MM.1S (cell line): ENCODE results near the gene HTRA1.

Source experiments
- DNase-seq: peaks from one replicate; pipeline ENCODE4 v3.0.0-alpha.2; 2015
- H2AFZ ChIP-seq: fragments of 300-600 bp; sonication (generic); 2 replicates; pipeline ENCODE4 v1.6.0; 2016; ENCODE audit warnings: antibody characterized with exemption, low read length
- H3F3A ChIP-seq: fragments of 300-600 bp; sonication (generic); 2 replicates; pipeline ENCODE4 v1.6.1; 2016; ENCODE audit warnings: mild to moderate bottlenecking, antibody characterized with exemption, low read length, moderate library complexity, mixed read lengths; ENCODE audit not compliant: insufficient read depth
- H3K27ac ChIP-seq: fragments of 300-600 bp; sonication (generic); 2 replicates; pipeline ENCODE4 v1.5.1; 2016; ENCODE audit warnings: mild to moderate bottlenecking, low read length
- H3K27me3 ChIP-seq: fragments of 300-600 bp; sonication (generic); replicated peaks from 2 replicates; pipeline ENCODE4 v1.6.0; 2016; ENCODE audit warnings: low read length; ENCODE audit not compliant: insufficient read depth
- H3K36me3 ChIP-seq: fragments of 300-600 bp; sonication (generic); replicated peaks from 2 replicates; pipeline ENCODE4 v1.6.1; 2016; ENCODE audit warnings: mild to moderate bottlenecking, low read length, mixed read lengths; ENCODE audit not compliant: insufficient read depth
- H3K4me1 ChIP-seq: fragments of 300-600 bp; sonication (generic); 2 replicates; pipeline ENCODE4 v1.6.1; 2016; ENCODE audit warnings: low read length, mixed read lengths
- H3K4me2 ChIP-seq: fragments of 300-600 bp; sonication (generic); 2 replicates; pipeline ENCODE4 v1.6.0; 2016; ENCODE audit warnings: low read depth, low read length
- H3K4me3 ChIP-seq: fragments of 300-600 bp; sonication (generic); 2 replicates; pipeline ENCODE4 v1.5.1; 2016; ENCODE audit warnings: low read length, mixed read lengths
- H3K79me2 ChIP-seq: fragments of 300-600 bp; sonication (generic); 2 replicates; pipeline ENCODE4 v1.6.1; 2016; ENCODE audit warnings: mixed run types, low read length, mixed read lengths
- H3K9ac ChIP-seq: fragments of 300-600 bp; sonication (generic); 2 replicates; pipeline ENCODE4 v1.6.1; 2016; ENCODE audit warnings: low read length, mixed read lengths
- H3K9me2 ChIP-seq: fragments of 300-600 bp; sonication (generic); replicated peaks from 2 replicates; pipeline ENCODE4 v1.6.1; 2016; ENCODE audit warnings: mild to moderate bottlenecking, low read length, mixed read lengths; ENCODE audit not compliant: insufficient read depth
- H3K9me3 ChIP-seq: fragments of 300-600 bp; sonication (generic); replicated peaks from 2 replicates; pipeline ENCODE4 v1.6.1; 2016; ENCODE audit warnings: mild to moderate bottlenecking, low read length, mixed read lengths; ENCODE audit not compliant: insufficient read depth
- H4K20me1 ChIP-seq: fragments of 300-600 bp; sonication (generic); 2 replicates; pipeline ENCODE4 v1.6.1; 2016; ENCODE audit warnings: mild to moderate bottlenecking, low read length, moderate library complexity, mixed read lengths; ENCODE audit not compliant: insufficient read depth
- EZH2 ChIP-seq: fragments of 300-600 bp; sonication (generic); optimal IDR thresholded peaks from 2 replicates; pipeline ENCODE3; 2017; ENCODE audit warnings: low read depth, mild to moderate bottlenecking, antibody characterized with exemption, low read length, mixed read lengths
- EZH2phosphoT487 ChIP-seq: fragments of 300-600 bp; sonication (generic); IDR thresholded peaks from 2 replicates; pipeline ENCODE4 v1.6.1; 2018; ENCODE audit warnings: antibody characterized with exemption, low read length
- TF ChIP-seq, protein P1 (sequence below): fragments of 300-600 bp; sonication (generic); IDR thresholded peaks from 2 replicates; pipeline ENCODE4 v1.5.1; 2016; ENCODE audit warnings: antibody characterized with exemption, low read length, mixed read lengths

Gene HTRA1

DNA sequence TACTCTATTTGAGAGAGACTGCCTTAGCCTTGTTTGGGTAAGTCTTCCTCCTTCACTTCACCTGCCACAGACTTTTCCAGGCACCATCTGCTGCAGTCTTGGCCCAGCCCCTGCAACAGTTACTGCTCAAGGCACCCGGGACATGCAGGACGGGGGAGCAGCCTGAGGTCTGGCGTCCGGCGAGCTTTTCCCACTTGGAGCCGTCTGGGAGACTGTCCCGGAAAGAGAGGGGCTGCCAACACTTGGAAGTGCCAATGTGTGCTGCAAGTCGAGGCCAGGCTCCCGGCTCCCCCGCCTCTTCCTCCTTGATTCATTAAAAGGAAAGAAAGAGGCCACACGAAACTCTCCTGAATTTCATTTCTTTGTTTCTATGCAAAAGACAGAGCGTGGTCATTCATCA is 13.7 kb downstream of the HTRA1 start:
- Histone ChIP-seq H3K36me3 (no peaks in the 10 kb centered on the region), H3K4me3 (no peak overlapping the region), H3F3A (no peaks in the 10 kb centered on the region), H3K4me2 (no peak overlapping the region), H3K27ac (no peak overlapping the region), H4K20me1 (no peaks in the 10 kb centered on the region), H3K9ac (no peak overlapping the region), H3K27me3 (peaks cover 10% of the 10 kb centered on the region; the same call in 1 of the 2 replicates), H2AFZ (no peak overlapping the region), H3K4me1 (no peaks in the 10 kb centered on the region), H3K79me2 (no peaks in the 10 kb centered on the region), H3K9me2 (no peaks in the 10 kb centered on the region), H3K9me3 (no peaks in the 10 kb centered on the region)
- no peak for DNase-seq
- TF ChIP-seq, protein P1, sequence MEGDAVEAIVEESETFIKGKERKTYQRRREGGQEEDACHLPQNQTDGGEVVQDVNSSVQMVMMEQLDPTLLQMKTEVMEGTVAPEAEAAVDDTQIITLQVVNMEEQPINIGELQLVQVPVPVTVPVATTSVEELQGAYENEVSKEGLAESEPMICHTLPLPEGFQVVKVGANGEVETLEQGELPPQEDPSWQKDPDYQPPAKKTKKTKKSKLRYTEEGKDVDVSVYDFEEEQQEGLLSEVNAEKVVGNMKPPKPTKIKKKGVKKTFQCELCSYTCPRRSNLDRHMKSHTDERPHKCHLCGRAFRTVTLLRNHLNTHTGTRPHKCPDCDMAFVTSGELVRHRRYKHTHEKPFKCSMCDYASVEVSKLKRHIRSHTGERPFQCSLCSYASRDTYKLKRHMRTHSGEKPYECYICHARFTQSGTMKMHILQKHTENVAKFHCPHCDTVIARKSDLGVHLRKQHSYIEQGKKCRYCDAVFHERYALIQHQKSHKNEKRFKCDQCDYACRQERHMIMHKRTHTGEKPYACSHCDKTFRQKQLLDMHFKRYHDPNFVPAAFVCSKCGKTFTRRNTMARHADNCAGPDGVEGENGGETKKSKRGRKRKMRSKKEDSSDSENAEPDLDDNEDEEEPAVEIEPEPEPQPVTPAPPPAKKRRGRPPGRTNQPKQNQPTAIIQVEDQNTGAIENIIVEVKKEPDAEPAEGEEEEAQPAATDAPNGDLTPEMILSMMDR = no peak

DNA sequence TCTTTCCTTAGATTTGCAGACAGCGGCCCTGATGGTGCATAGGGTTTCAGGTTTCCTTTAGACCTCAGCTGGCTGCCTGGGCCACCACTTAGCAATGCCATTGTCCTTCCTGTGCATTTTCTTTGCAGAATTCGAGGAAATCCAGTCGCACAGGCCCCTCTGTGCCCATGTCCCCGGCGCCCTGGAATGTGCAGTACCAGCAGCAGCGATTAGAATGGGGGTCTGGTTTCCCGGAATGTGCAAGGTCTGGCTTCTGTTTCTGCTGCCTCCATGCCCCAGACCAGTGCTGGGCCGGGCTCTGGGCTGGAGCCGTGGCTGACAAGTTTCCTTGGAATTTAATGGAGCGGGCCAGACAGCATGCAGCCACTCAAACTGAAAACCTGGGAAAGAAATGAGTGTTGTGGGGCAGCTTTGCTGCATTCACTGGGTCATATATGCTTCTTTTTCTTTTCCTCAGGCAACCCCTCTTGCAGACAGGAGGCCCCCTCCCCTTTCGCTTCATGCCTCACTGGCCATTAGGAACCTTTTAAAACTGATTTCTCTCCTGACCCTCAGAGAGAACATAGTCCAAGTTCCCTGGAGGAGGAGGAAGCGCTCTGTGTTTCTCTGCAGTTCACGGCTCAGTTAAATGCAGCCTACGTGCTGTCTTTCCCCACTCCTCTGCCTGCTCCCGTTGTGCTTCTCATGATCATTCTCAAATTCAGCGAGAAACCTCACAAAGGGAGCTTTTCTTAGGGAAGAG is 14.4 kb downstream of the HTRA1 start:
- no peak for DNase-seq

GRCh38 chr10:122476333-122476695 is 15.0 kb downstream of the HTRA1 start:
- no peak for DNase-seq

More for the DNA sequence above, 14.4 kb downstream of the HTRA1 start:
- Histone ChIP-seq H3K9me3 (no peaks in the 10 kb centered on the region), H3F3A (no peaks in the 10 kb centered on the region), H3K79me2 (no peaks in the 10 kb centered on the region), H3K4me1 (no peaks in the 10 kb centered on the region), H3K9me2 (no peaks in the 10 kb centered on the region), H3K27ac (no peak overlapping the region), H2AFZ (no peak overlapping the region), H3K4me3 (no peak overlapping the region), H3K27me3 (peaks cover 10% of the 10 kb centered on the region; the same call in 1 of the 2 replicates), H4K20me1 (no peaks in the 10 kb centered on the region), H3K9ac (no peak overlapping the region), H3K36me3 (no peaks in the 10 kb centered on the region), H3K4me2 (no peak overlapping the region)
- TF ChIP-seq EZH2 (no peak), EZH2phosphoT487 (no peak)
- TF ChIP-seq, protein P1 = no peak

More at GRCh38 chr10:122476333-122476695, 15.0 kb downstream of the HTRA1 start:
- no peaks in the 10 kb centered on the region for H3K4me1 ChIP-seq
- H3K27me3 ChIP-seq = peaks cover 10% of the 10 kb centered on the region; the same call in 1 of the 2 replicates
- H2AFZ ChIP-seq = no peak overlapping the region
- H3K9me2 ChIP-seq = no peaks in the 10 kb centered on the region
- TF ChIP-seq EZH2 = no peak
- TF ChIP-seq, protein P1 = no peak
- no peak for TF ChIP-seq EZH2phosphoT487
- H3K27ac ChIP-seq = no peak overlapping the region
- H3K4me3 ChIP-seq = no peak overlapping the region
- no peak overlapping the region for H3K4me2 ChIP-seq
- H4K20me1 ChIP-seq = no peaks in the 10 kb centered on the region
- H3F3A ChIP-seq = no peaks in the 10 kb centered on the region
- H3K9ac ChIP-seq = no peak overlapping the region
- H3K79me2 ChIP-seq = no peaks in the 10 kb centered on the region
- H3K9me3 ChIP-seq = no peaks in the 10 kb centered on the region
- no peaks in the 10 kb centered on the region for H3K36me3 ChIP-seq
